ENCODE measurements around the gene PTPRZ1. TPM values are rescaled to one million over a fixed set of nuclear protein-coding genes. Genes with fewer than 3 reads are reported as not detected.

PTPRZ1 gene
- total RNA-seq, 4 donors from 2014 or later, result 3.5 to 26.4 (median 11.0) TPM

- Histone ChIP-seq H3K4me1 (no peaks in the 10 kb centered on the region), H3K4me3 (no peak overlapping the region), H3K36me3 (peaks cover 0 to 94% (median 5%) of the 10 kb centered on the region in 3 donors), H3K27ac (no peak overlapping the region), H3K9me3 (peaks cover 0 to 54% (median 12%) of the 10 kb centered on the region in 4 donors), H3K27me3 (no peaks in the 10 kb centered on the region)
- no peak for DNase-seq (ENCODE audit: low spot score in 2 of 2)
- TF ChIP-seq CTCF (IDR thresholded peaks at IDR 0.05) (no peak), EP300 (IDR thresholded peaks at IDR 0.05) (no peak), POLR2A (IDR thresholded peaks at IDR 0.05) (no peak)
Measured at GRCh38 chr7:122103064-122103463, 230.1 kb downstream of the PTPRZ1 start.

Small RNA genes lying within 50 kb of the gene (small RNA-seq; reads per million reads assigned to genes)
- gene RNU7-154P, result not detected
